Activated CD8-positive, alpha-beta memory T cell treated with anti-CD3 and anti-CD28 coated beads for 4 hours (primary cell): ENCODE results near the gene OR52A1.

ENCODE experiments used
- DNase-seq, 2 donors: peaks; one replicate each; pipeline ENCODE4 v3.0.0-alpha.2; 2020; ENCODE audit warnings: low read depth in 2 of 2

Gene OR52A1

DNA sequence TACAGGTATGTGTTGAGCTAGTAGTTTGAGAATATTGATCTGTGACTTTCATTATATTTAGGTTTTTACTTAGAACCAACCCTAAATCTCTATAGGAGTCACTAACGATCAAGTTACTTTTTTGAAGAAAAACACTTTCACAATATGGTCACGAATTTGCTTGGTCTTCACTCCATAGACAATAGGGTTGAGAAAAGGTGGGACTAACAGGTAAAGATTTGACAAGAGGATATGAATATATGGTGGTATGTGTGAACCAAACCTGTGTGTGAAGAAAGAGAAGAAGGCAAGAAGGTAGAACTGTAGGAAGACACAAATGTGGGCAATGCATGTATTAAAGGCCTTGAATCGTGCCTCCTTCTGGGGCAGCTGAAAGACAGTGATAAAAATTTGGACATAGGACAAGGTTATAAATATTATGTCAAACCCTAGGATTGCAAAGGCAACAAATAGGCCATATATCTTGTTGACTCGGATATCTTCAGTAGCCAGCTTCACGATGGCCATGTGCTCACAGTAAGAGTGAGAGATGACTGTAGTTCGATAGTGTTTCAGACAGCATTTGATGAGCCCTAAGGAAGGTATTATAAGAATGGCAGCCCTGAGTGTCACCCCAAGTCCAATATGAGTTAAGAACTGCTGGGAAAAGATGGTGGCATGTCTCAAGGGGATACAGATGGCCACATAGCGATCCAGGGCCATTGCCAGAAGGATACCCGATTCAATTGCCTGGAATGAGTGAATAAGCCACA lies 22.8 kb downstream of the OR52A1 start:
- DNase-seq = no peak

DNA sequence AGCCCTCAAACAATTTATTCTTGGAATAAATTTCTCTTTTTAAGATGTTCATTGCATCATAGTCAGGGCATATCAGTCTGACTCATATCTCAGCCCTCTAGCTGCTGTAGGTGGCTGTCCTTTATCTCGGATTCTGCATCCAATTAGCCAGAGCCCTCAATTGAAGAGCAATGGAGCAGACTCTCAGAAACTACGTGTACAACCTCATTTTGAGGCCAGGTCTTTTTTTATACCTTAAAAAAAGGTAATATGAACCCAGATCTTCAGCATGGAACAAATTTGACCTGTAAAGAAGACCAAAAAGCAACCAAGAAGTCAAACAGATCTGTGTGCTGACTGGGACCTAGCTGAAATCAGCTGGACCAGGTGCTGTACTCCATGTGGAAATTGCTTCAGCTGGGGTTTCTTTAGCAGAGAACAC lies 25.1 kb downstream of the OR52A1 start:
- DNase-seq = no peak

DNA sequence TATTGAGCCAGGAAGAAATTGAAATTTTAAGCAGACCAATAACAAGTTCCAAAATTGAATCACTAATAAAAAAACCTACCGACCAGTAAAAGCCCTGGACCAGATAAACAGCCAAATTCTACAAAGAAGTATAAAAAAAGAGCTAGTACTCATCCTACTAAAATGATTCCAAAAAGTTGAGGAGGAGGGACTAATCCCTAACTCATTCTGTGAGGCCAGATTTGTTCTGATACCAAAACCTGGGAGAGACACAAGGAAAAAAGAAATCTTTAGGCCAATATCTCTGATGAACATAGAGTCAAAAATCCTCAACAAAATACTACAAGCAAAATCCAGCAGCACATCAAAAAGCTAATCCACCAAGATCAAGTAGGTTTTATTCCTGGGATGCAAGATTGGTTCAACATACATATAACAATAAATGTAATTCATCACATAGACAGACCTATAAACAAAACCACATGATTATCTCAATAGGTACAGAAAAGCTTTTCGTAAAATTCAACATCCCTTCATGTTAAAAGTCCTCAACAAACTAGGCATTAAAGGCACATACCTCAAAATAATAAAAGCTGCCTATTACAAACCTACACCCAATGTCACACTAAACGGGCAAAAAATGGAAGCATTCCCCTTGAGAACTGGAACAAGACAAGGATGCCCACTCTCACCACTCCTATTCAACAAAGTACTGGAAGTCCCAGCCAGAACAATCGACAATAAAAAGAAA lies 29.5 kb downstream of the OR52A1 start:
- no peak for DNase-seq

DNA sequence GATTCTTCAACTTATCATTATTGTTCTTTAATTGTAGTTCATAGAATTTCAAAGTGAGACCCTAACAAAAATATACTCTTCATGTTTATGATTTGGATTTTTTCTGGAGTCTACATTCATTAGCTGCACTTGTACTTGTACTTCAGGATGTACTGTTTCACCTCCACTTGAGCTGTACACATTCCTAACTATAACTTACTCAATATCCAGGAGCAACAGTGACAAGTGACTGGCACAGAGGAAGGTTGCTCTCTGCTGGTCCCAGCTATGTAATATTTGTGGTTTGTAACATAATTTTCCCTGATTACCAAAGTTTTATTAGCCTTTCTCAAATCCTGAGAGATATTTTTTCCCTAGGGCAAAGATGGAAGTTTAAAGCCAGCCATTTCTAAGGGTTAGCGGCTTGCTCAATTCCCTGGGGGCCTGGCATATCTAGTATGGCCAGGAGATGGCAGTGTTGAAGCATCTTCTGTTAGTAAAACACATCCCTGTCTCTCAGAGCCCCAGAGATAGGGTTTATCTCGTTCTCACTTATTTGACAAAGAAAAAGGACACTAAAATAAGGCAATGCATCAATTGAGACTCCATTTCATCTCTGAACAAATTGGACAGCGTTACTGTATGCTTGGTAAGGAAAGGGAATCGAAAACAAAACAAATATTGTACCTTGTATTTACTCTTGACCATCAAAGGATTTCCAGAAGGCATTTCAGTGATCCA lies 30.6 kb downstream of the OR52A1 start:
- no peak for DNase-seq

DNA sequence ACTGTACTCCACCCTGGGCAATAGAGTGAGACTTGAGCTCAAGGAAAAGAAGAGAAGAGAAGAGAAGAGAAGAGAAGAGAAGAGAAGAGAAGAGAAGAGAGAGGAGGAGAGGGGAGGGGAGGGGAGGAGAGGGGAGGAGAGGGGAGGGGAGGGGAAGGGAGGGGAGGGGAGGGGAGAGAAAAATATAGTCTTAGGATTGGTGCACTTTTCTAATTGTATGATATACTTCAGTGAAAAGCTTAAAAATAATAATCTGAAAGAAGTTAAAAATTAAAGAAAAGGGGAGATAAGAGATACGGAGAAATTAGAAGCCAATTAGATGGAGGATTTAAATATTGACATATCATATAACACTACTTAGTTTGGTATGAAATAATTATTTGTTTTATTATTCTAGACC lies 35.7 kb downstream of the OR52A1 start:
- DNase-seq = no peak

DNA sequence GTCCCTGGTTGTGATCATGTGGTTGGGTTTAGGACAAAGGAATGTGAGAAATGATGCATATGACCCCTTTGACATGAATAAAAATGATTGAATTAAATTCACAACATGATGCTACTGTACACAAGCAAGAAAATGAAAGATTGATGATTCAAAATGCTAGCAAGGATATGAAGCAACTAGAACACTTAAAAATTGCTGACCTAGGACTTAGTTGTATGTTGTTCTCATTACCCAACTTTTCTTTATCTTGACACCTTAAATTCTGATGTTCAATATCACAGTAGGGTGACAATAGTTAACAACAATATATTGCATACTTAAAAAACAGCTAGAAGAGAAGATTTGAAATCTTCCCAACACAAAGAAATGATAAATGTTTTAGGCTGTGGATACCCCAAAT lies 37.0 kb downstream of the OR52A1 start:
- no peak for DNase-seq

DNA sequence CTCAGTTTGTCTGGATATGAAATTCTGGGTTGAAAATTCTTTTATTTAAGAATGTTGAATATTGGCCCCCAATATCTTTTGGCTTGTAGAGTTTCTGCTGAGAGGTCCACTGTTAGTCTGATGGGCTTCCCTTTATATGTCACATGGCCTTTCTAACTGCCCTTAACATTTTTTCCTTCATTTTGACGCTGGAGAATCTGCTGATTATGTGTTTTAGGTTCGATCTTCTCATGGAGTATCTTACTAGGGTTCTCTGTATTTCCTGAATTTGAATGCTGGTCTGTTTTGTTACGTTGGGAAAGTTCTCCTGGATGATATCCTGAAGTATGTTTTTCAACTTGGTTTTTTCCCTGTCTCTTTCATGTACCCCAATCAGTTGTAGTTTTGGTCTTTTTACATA lies 39.2 kb downstream of the OR52A1 start:
- no peak for DNase-seq

DNA sequence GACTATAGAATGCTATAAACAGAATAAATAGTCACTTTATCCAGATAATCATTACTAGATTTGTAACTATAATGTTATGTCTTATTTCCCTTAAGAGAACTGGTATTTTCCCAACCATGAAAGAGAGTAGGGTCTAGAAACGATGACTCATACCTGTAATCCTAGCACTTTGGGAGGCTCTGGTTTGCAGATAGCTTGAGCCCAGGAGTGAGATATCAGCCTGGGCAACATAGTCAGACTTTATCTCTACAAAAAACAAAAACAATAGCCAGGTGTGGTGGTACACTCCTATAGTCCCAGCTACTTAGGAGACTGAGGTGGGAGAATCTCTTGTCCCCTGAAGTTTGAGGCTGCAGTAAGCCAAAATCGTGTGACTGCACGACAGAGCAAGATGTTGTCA lies 47.3 kb downstream of the OR52A1 start:
- no peak for DNase-seq

DNA sequence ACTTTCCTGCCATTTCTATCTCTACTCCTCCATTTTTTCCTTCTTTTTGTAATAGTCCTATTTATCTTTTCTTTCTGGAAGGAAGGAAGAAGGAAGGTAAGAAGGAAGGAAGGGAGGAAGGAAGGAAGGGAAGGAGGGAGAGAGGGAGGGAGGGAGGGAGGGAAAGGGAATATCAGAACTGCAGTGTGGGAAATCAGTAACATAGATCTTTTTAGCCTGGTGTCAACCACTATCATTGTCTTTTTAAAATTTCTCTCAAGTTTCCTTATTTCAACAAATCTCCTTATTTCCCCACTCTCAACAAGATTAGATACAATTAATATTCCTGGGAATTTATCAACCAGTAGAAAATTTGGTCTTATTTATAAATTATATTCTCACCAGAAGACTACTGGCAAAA lies 51.5 kb downstream of the OR52A1 start:
- DNase-seq = no peak

DNA sequence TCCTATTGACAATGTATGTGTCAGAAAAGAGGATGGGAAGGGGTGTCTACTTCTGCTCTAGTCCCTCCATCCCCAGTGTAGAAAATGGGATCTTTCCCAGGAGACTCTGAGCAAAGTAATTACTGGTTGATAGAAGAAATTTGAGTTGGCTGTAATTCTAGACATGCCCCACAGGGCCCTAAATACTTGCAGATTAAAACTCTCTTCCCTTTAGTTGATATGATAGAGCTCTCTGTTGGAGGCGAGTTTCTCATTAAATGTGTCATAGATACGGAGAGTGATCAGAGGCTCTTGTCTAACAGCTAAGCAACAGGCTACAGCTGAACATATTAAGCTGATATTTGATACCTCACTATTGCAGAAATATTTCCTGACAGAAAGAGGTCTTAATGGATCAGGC lies 52.3 kb downstream of the OR52A1 start:
- no peak for DNase-seq

DNA sequence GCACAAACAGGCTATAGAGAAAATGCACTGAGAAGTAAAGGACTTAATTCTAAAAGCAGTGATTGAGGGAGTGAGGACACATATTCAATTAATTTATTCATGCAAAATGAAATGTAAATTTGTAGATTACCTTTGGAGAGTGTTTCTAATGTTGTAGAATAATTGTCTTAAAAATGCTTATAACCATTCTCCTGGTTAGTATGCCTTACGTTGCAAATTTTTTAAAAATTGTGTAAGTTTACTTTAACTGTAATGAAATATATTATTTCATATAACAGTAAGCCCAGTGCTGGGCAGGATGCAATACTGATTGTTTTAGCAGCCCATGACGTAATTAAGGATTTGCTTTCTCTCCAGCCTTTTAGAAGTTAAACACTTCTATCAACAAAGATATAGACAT lies 58.5 kb downstream of the OR52A1 start:
- DNase-seq = no peak
